ENCODE data around the gene TOE1. TPM values are rescaled to one million over a fixed set of nuclear protein-coding genes. Genes with fewer than 3 reads are reported as not detected.
"Not testable (repeated sequence)": the region's sequence is repeated elsewhere in the genome, so short reads cannot be mapped to it uniquely, and the experiment has no call there.

The TOE1 gene
- 1 to 10 TPM; 5.0 to 6.6 (median 6.2) TPM for total RNA-seq
- polyA plus RNA-seq: 4.5 TPM
- long read RNA-seq, donor 1, transcript TOE1-201 (8 exons, 2,389 nt): major isoform, 5 of 8 reads
- long read RNA-seq, donor 1, partial matches to known transcripts: 1 of 8 reads
- long read RNA-seq, donor 1, other reads (novel, unspliced or antisense): 2 of 8 reads
- long read RNA-seq, donor 2, transcript TOE1-201 (8 exons, 2,389 nt): major isoform, 5 of 8 reads
- long read RNA-seq, donor 2, partial matches to known transcripts: 1 of 8 reads
- long read RNA-seq, donor 2, other reads (novel, unspliced or antisense): 2 of 8 reads
- long read RNA-seq, donor 3, transcript TOE1-201 (8 exons, 2,389 nt): major isoform, 14 of 35 reads
- long read RNA-seq, donor 3, partial matches to known transcripts: 2 of 35 reads
- long read RNA-seq, donor 3, other reads (novel, unspliced or antisense): 18 of 35 reads
- long read RNA-seq, donor 4, transcript TOE1-201 (8 exons, 2,389 nt): major isoform, 7 of 11 reads
- long read RNA-seq, donor 4, partial matches to known transcripts: 1 of 11 reads
- long read RNA-seq, donor 4, other reads (novel, unspliced or antisense): 2 of 11 reads

- intact Hi-C loops (cut with DNase I): no loop called here
- no peaks in the 10 kb centered on the region for H3K27me3 ChIP-seq (ENCODE audit: control insufficient read depth, insufficient read depth)
- DNase-seq: peak; percentile 96 to 98 (median 97)
- H3K27ac ChIP-seq (ENCODE audit: low read length): peak within 1 kb of the TSS; percentile 91
- WGBS: under 1% methylated on average over 70 of the region's 70 CpGs
- H3K4me1 ChIP-seq (ENCODE audit: control insufficient read depth, insufficient read depth, low read length): peaks cover 7% of the 10 kb centered on the region
- H3K9me3 ChIP-seq (ENCODE audit: control insufficient read depth, low read length): no peaks in the 10 kb centered on the region
- peak; percentile 95 to 96 for ATAC-seq
- peak within 1 kb of the TSS; percentile 64 for H3K4me3 ChIP-seq (ENCODE audit: low read length)
These were observed at the start of gene TOE1, which contains the start of gene MUTYH for GRCh38 chr1:45339789-45340558. TSS of gene TOE1 (plus strand) at chr1:45340170. CDS start at chr1:45340253, 83 bp downstream. TSS of gene MUTYH (minus strand) at chr1:45340440. CDS start at chr1:45334505, 5,935 bp downstream.

DNA sequence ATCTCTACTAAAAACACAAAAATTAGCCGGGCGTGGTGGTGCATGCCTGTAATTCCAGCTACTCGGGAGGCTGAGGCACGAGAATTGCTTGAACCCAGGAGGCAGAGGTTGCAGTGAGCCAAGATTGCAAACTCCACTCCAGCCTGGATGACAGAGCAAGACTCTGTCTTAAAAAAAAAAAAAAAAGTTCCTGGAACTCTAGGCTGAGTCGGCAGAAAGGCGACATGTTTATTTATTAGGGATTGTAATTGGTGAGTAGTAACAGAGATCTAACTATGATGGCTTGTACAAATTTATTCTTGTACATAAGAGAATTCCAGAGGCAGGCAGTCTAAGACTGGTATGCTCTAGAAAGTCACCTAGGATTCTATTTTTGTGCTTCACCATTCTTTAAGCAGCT is 49.0 kb upstream of the TOE1 start:
- H3K27me3 ChIP-seq (ENCODE audit: control insufficient read depth, insufficient read depth); H3K4me1 ChIP-seq (ENCODE audit: control insufficient read depth, insufficient read depth, low read length); ATAC-seq; DNase-seq; H3K9me3 ChIP-seq (ENCODE audit: control insufficient read depth, low read length); H3K27ac ChIP-seq (ENCODE audit: low read length); intact Hi-C loops (cut with DNase I); H3K4me3 ChIP-seq (ENCODE audit: low read length): not testable (repeated sequence)
- 86% methylated on average over 6 of the region's 6 CpGs for WGBS

- no peak for ATAC-seq
These were observed 48.3 kb upstream of the TOE1 start for GRCh38 chr1:45291716-45292115.

DNA sequence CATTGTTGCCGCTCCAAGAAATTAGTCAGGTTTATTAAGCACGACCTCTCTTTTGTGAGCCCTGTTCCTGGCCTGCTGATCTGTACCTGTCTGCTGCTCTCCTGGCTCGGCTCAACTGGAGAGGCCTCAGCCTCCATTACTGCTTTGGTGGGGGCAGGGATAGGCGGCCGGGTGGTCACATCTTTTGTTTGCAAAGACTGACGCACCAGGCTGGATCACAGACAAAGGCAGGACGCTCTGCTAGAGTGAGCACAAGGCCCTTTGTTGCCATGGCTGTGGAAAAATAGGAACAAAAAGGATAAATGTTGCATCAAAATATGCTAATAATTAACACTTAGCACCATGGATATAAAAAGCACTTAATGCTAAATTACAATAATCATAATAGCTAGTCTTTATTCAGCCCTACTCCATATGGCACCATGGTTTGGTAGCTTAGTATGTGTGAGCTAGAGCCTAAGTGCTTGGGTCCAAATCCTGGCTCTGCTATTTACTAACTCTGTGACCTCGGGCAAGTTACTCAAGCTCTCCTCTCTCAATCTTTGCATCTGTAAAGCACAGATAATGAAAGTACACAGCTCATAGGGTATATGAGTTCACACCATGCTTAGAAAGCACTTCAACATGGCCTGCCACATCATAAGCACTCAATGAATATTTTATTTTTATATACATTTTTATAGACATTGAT is 42.2 kb upstream of the TOE1 start:
- DNase-seq (no peak), ATAC-seq (no peak)
- Histone ChIP-seq H3K4me1 (ENCODE audit: control insufficient read depth, insufficient read depth, low read length) (no peaks in the 10 kb centered on the region), H3K27me3 (ENCODE audit: control insufficient read depth, insufficient read depth) (no peaks in the 10 kb centered on the region), H3K27ac (ENCODE audit: low read length) (no peak overlapping the region), H3K4me3 (ENCODE audit: low read length) (no peak overlapping the region), H3K9me3 (ENCODE audit: control insufficient read depth, low read length) (no peaks in the 10 kb centered on the region)
- intact Hi-C loops (cut with DNase I): loop anchor here in 1 of 4 donors (2.0 kb wide), 1 partner anchor 281 kb away; no protein-coding TSS in a partner anchor
- 73% methylated on average over 8 of the region's 8 CpGs for WGBS

More at GRCh38 chr1:45291716-45292115, 48.3 kb upstream of the TOE1 start:
- Histone ChIP-seq H3K27ac (ENCODE audit: low read length) (no peak overlapping the region), H3K9me3 (ENCODE audit: control insufficient read depth, low read length) (no peaks in the 10 kb centered on the region), H3K4me3 (ENCODE audit: low read length) (no peak overlapping the region), H3K4me1 (ENCODE audit: control insufficient read depth, insufficient read depth, low read length) (no peaks in the 10 kb centered on the region), H3K27me3 (ENCODE audit: control insufficient read depth, insufficient read depth) (no peaks in the 10 kb centered on the region)
- intact Hi-C loops (cut with DNase I): no loop called here
- WGBS: 78% methylated on average over 2 of the region's 2 CpGs
- no peak for DNase-seq

GRCh38 chr1:45299296-45299695 is 40.7 kb upstream of the TOE1 start:
- Histone ChIP-seq H3K4me3 (ENCODE audit: low read length) (no peak overlapping the region), H3K4me1 (ENCODE audit: control insufficient read depth, insufficient read depth, low read length) (no peaks in the 10 kb centered on the region), H3K27ac (ENCODE audit: low read length) (no peak overlapping the region), H3K27me3 (ENCODE audit: control insufficient read depth, insufficient read depth) (no peaks in the 10 kb centered on the region), H3K9me3 (ENCODE audit: control insufficient read depth, low read length) (no peaks in the 10 kb centered on the region)
- intact Hi-C loops (cut with DNase I): loop anchor here in 1 of 4 donors (2.0 kb wide), 1 partner anchor 282 kb away; no protein-coding TSS in a partner anchor
- DNase-seq: no peak
- WGBS: 71% methylated on average over 1 of the region's 1 CpG
- ATAC-seq: no peak

- H3K27ac ChIP-seq (ENCODE audit: low read length): no peak overlapping the region
- peaks cover 3% of the 10 kb centered on the region for H3K4me1 ChIP-seq (ENCODE audit: control insufficient read depth, insufficient read depth, low read length)
- 9% methylated on average over 4 of the region's 4 CpGs for WGBS
- no peaks in the 10 kb centered on the region for H3K27me3 ChIP-seq (ENCODE audit: control insufficient read depth, insufficient read depth)
- DNase-seq (peak in 2 of 3 donors; percentile 34 to 63), ATAC-seq (no peak)
- no peak overlapping the region for H3K4me3 ChIP-seq (ENCODE audit: low read length)
- no peaks in the 10 kb centered on the region for H3K9me3 ChIP-seq (ENCODE audit: control insufficient read depth, low read length)
- intact Hi-C loops (cut with DNase I): loop anchor here (1.0 to 10.0 kb wide), 5 partner anchors 283 to 465 kb away; partner anchors contain the start of genes HECTD3 (in 1 of the 4) and UROD (in 1 of the 4)
These were observed 39.8 kb upstream of the TOE1 start for GRCh38 chr1:45299981-45300668.

- H3K27me3 ChIP-seq (ENCODE audit: control insufficient read depth, insufficient read depth): no peaks in the 10 kb centered on the region
- H3K9me3 ChIP-seq (ENCODE audit: control insufficient read depth, low read length): no peaks in the 10 kb centered on the region
- no peak overlapping the region for H3K4me3 ChIP-seq (ENCODE audit: low read length)
- intact Hi-C loops (cut with DNase I): loop anchor here in 3 of 4 donors (1.0 to 10.0 kb wide), 4 partner anchors 286 to 466 kb away; partner anchors contain the start of genes HECTD3 (in 1 of the 3) and UROD (in 1 of the 3)
- H3K27ac ChIP-seq (ENCODE audit: low read length): no peak overlapping the region
- ATAC-seq (no peak), DNase-seq (no peak)
- WGBS: 63% methylated on average over 2 of the region's 2 CpGs
- H3K4me1 ChIP-seq (ENCODE audit: control insufficient read depth, insufficient read depth, low read length): peaks cover 3% of the 10 kb centered on the region
These were observed 39.3 kb upstream of the TOE1 start for GRCh38 chr1:45300669-45300997.

GRCh38 chr1:45302505-45303150 is 37.3 kb upstream of the TOE1 start:
- no peak overlapping the region for H3K27ac ChIP-seq (ENCODE audit: low read length)
- 88% methylated on average over 16 of the region's 16 CpGs for WGBS
- peak in 1 of 3 donors; percentile 58 for DNase-seq
- H3K27me3 ChIP-seq (ENCODE audit: control insufficient read depth, insufficient read depth): no peaks in the 10 kb centered on the region
- ATAC-seq: no peak
- H3K4me1 ChIP-seq (ENCODE audit: control insufficient read depth, insufficient read depth, low read length): peaks cover 3% of the 10 kb centered on the region
- H3K9me3 ChIP-seq (ENCODE audit: control insufficient read depth, low read length): no peaks in the 10 kb centered on the region
- peak overlapping the region; percentile 76 for H3K4me3 ChIP-seq (ENCODE audit: low read length)
- intact Hi-C loops (cut with DNase I): loop anchor here in 2 of 4 donors (5.0 to 10.0 kb wide), 2 partner anchors 290 to 468 kb away; partner anchors contain the start of genes HECTD3 (in 1 of the 2) and UROD (in 1 of the 2)

GRCh38 chr1:45303520-45304310 is 36.3 kb upstream of the TOE1 start:
- DNase-seq: peak; percentile 99 to 100 (median 99)
- Histone ChIP-seq H3K4me3 (ENCODE audit: low read length) (peak overlapping the region; percentile 76), H3K4me1 (ENCODE audit: control insufficient read depth, insufficient read depth, low read length) (peaks cover 3% of the 10 kb centered on the region), H3K9me3 (ENCODE audit: control insufficient read depth, low read length) (no peaks in the 10 kb centered on the region), H3K27me3 (ENCODE audit: control insufficient read depth, insufficient read depth) (no peaks in the 10 kb centered on the region), H3K27ac (ENCODE audit: low read length) (peak overlapping the region; percentile 91)
- intact Hi-C loops (cut with DNase I): loop anchor here in 2 of 4 donors (5.0 to 10.0 kb wide), 2 partner anchors 291 to 469 kb away; partner anchors contain the start of genes HECTD3 (in 1 of the 2) and UROD (in 1 of the 2)
- ATAC-seq: peak; percentile 98 to 99
- WGBS: under 1% methylated on average over 67 of the region's 68 CpGs

Measured in right cardiac atrium (tissue), 5 donors.